ENCODE results near the gene ZCCHC3.

- TF ChIP-seq POLR2A (IDR thresholded peaks at IDR 0.05) = no peak
- no peak for TF ChIP-seq CTCF (IDR thresholded peaks at IDR 0.05)
- no peak for TF ChIP-seq POLR2AphosphoS5 (IDR thresholded peaks at IDR 0.05)
Measured at GRCh38 chr20:270517-270916, 26.9 kb upstream of the ZCCHC3 start.
